Superior temporal gyrus (tissue), 1 donor: ENCODE measurements around the gene MS4A6A.
"Not testable (repeated sequence)": the region's sequence is repeated elsewhere in the genome, so short reads cannot be mapped to it uniquely, and the experiment has no call there.

ENCODE experiments used
- DNase-seq: peaks from one replicate; pipeline ENCODE4 v3.0.0-alpha.2; 2016; ENCODE audit errors: extremely low spot score

The MS4A6A gene

GRCh38 chr11:60128866-60129265 lies 54.0 kb downstream of the MS4A6A start:
- not testable (repeated sequence) for DNase-seq

GRCh38 chr11:60128376-60128775 lies 54.5 kb downstream of the MS4A6A start:
- DNase-seq: no peak

- DNase-seq: no peak
These were observed 55.5 kb downstream of the MS4A6A start for GRCh38 chr11:60127311-60127811.

GRCh38 chr11:60125956-60126585 lies 56.8 kb downstream of the MS4A6A start:
- DNase-seq: no peak

GRCh38 chr11:60124802-60125432 lies 58.0 kb downstream of the MS4A6A start:
- DNase-seq: no peak
